VCaP (cell line): Measurements from ENCODE around the gene KLF8.

Source experiments
- H3K27ac ChIP-seq: fragments of 450-650 bp; 2 replicates; pipeline ENCODE4 v1.5.1; 2017
- CTCF ChIP-seq: fragments of 450-650 bp; conservative IDR thresholded peaks from 2 replicates; pipeline ENCODE4 v1.5.1; 2017; ENCODE audit warnings: mild to moderate bottlenecking, moderate library complexity

KLF8 gene

GRCh38 chrX:56278692-56279091, 46.5 kb downstream of the KLF8 start:
- TF ChIP-seq CTCF = no peak
- H3K27ac ChIP-seq = no peak overlapping the region

GRCh38 chrX:56279863-56280262, 47.7 kb downstream of the KLF8 start:
- no peak for TF ChIP-seq CTCF
- no peak overlapping the region for H3K27ac ChIP-seq

- TF ChIP-seq CTCF = peak; percentile 70
- no peak overlapping the region for H3K27ac ChIP-seq
Observed at GRCh38 chrX:56281789-56282188, 49.6 kb downstream of the KLF8 start.

- H3K27ac ChIP-seq = no peak overlapping the region
- TF ChIP-seq CTCF = no peak
Observed at GRCh38 chrX:56284269-56284668, 52.1 kb downstream of the KLF8 start.

GRCh38 chrX:56288608-56289007, 56.5 kb downstream of the KLF8 start:
- H3K27ac ChIP-seq = no peak overlapping the region
- TF ChIP-seq CTCF = no peak

GRCh38 chrX:56289449-56289848, 57.3 kb downstream of the KLF8 start:
- no peak overlapping the region for H3K27ac ChIP-seq
- no peak for TF ChIP-seq CTCF

GRCh38 chrX:56308726-56309125, 76.6 kb downstream of the KLF8 start:
- H3K27ac ChIP-seq = no peak overlapping the region
- TF ChIP-seq CTCF = no peak

GRCh38 chrX:56309881-56310280, 77.7 kb downstream of the KLF8 start:
- no peak overlapping the region for H3K27ac ChIP-seq
- no peak for TF ChIP-seq CTCF
